GM10266 (cell line): ENCODE data around the gene KCND3.

Source experiments
- DNase-seq: peaks from one replicate; pipeline ENCODE4 v3.0.0; 2012; ENCODE audit errors: extremely low spot score
- TF ChIP-seq, protein P1 (sequence below): IDR thresholded peaks from 2 replicates; pipeline ENCODE4 v1.5.1; 2012; ENCODE audit warnings: mild to moderate bottlenecking, low read depth; ENCODE audit not compliant: control insufficient read depth, insufficient read depth; ENCODE audit errors: missing control alignments

Gene KCND3

DNA sequence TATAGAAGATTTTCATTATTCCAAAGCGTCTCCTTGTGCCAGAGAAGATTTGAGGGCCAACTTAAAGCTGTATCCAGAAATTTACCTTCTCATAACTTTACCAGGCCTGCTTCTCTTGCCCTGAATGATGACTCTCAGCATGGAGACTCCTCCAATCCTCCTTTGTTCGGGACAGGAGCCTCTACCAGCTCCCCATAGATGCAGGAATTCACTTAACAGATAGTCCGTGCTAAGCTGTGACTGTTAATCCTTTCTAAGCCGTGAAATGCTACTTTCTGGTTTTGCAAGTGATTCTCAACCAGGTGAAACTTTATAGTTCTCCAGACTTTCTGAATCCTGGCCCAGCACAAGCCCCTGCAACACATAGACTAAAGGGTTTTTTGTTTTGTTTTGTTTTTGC lies 31.8 kb upstream of the KCND3 start:
- TF ChIP-seq, protein P1, sequence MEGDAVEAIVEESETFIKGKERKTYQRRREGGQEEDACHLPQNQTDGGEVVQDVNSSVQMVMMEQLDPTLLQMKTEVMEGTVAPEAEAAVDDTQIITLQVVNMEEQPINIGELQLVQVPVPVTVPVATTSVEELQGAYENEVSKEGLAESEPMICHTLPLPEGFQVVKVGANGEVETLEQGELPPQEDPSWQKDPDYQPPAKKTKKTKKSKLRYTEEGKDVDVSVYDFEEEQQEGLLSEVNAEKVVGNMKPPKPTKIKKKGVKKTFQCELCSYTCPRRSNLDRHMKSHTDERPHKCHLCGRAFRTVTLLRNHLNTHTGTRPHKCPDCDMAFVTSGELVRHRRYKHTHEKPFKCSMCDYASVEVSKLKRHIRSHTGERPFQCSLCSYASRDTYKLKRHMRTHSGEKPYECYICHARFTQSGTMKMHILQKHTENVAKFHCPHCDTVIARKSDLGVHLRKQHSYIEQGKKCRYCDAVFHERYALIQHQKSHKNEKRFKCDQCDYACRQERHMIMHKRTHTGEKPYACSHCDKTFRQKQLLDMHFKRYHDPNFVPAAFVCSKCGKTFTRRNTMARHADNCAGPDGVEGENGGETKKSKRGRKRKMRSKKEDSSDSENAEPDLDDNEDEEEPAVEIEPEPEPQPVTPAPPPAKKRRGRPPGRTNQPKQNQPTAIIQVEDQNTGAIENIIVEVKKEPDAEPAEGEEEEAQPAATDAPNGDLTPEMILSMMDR, result no peak
- no peak for DNase-seq

GRCh38 chr1:112017183-112017582 lies 27.7 kb upstream of the KCND3 start:
- TF ChIP-seq, protein P1, result no peak
- DNase-seq, result no peak

DNA sequence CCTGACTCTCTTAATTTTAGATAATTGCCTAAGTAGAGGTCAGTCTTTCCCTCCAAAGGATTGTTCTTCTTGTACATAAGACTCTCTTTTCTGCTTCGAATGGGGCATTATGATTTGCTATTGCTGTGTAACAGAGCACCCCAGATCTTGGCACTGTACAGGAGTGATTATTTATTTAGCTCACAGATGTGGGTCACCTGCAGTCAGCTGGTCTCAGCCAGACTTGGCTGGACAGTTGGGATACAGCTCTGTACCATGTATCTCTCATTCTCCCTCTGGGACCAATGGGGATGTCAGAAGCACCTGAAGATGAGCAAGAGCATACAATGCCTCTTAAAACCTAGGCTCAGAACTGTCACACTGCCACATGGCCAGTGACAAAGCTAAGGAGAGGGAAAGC lies 23.4 kb upstream of the KCND3 start:
- no peak for DNase-seq
- TF ChIP-seq, protein P1, result no peak

DNA sequence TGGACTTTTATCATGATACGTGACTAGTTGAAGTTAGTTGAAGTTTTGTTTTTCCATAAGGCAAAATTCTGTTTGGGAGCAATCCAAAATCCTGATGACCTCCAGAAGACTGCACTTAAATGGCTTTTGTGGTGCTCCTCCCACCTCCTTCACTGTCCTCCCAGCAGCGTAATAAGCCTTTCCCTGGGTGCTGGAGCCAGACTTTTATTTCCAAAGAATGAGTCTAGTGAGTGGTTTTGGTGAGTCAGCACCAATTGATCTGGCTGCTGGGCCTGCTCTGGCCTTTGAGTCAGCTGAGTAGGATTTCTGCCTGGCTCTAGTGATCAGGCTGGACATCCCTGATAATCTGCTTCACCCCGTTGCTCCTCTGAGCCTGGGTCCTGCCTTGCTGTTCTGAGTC lies 21.7 kb upstream of the KCND3 start:
- no peak for DNase-seq
- TF ChIP-seq, protein P1, result no peak

DNA sequence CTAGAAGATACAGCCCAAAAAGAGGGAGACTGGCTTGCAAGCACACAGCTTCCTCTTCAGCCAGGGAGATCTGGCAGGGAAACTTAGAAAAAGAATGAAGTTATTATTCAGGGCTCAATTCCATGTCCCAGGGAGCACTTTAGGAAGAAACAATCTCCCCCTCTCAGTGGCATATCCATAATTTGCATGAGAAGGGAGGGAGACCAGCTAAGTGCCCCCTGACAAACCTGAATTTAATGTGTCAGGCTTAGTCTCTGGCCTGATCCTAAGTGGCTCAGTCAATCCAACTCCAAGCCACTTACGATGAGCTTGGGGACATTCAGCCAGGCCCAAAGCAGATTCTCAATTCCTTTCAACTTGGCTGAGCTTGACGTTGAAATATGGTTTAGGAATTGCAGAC lies 17.7 kb upstream of the KCND3 start:
- TF ChIP-seq, protein P1, result no peak
- no peak for DNase-seq

DNA sequence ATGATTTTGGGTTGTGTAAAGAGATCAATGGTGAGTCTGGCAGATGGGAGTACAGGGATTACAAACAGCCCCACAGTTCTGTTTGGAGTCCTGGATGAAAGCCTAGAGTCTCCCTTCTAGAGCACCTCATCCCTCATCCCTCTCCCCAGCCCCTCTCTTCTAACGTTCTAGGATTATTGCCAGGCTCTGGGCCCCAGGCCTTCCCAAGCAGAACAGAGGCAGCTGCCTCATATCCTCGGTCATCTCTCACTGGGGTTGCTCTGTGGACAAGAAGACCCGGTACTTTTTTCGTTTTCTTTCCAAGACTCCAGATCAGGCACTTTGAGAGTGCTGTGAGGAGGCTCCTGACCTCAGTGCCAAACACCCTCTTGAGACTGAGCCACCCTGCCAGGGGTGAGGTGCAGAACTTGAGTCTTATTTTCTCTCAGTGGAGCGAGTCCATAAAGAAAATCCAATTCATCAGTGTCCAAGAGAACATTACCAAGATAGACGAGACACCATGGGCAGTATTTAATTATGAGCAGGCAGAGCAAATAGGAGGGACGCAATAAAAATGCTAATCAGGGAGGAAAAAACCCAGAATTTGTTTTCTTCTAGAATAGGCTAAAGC lies 17.1 kb upstream of the KCND3 start:
- TF ChIP-seq, protein P1, result no peak
- no peak for DNase-seq

DNA sequence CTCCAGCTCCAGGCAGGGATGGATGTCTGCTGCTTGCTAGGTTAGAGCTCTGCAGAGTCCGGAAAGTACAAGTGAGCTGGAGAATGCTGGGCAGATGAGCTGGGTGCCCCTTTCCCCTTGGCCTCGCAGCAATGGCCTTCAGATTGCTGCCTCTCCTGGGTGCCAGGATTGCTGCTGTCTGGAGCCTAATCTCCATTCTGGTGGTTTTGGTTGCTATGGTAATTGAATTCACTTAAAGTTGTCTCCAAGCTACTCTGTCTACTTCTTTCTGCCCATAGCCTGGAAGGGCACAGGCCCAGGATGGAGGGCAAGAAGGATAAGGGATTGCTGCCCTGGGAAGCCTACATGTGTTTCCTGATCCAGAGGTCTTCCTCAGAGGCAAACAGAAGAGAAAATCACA lies 14.6 kb upstream of the KCND3 start:
- TF ChIP-seq, protein P1, result no peak
- DNase-seq, result no peak
